ENCODE measurements around the gene BEST3.

DNA sequence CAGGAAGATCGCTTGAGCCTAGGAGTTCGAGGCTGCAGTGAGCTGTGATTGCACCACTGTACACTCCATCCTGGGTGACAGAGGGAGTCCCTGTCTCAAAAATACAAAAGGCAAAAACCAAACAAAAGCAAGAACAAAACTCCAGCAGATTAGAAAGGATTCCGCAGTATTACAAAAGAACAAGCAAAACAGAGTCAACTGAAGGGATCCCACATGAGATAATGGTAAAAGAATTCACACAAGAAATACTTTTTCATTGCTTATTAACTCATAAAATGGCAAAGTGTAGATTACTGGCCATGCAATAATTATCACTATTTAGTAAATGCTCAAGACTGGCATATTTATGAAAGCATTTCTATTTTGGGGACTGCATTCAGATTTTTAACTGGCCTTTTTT lies 35.4 kb downstream of the BEST3 start:
- TF ChIP-seq, protein P1, sequence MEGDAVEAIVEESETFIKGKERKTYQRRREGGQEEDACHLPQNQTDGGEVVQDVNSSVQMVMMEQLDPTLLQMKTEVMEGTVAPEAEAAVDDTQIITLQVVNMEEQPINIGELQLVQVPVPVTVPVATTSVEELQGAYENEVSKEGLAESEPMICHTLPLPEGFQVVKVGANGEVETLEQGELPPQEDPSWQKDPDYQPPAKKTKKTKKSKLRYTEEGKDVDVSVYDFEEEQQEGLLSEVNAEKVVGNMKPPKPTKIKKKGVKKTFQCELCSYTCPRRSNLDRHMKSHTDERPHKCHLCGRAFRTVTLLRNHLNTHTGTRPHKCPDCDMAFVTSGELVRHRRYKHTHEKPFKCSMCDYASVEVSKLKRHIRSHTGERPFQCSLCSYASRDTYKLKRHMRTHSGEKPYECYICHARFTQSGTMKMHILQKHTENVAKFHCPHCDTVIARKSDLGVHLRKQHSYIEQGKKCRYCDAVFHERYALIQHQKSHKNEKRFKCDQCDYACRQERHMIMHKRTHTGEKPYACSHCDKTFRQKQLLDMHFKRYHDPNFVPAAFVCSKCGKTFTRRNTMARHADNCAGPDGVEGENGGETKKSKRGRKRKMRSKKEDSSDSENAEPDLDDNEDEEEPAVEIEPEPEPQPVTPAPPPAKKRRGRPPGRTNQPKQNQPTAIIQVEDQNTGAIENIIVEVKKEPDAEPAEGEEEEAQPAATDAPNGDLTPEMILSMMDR (IDR thresholded peaks at IDR 0.05 in 2 of 3, conservative IDR thresholded peaks at IDR 0.05 in 1 of 3; ENCODE audit: borderline replicate concordance in 1 of 3, insufficient read depth in 1 of 3, low read depth in 2 of 3, low read length in 2 of 3), result no peak
- TF ChIP-seq POLR2A (IDR thresholded peaks at IDR 0.05; ENCODE audit: borderline replicate concordance, extremely low read depth, insufficient read depth, insufficient read length), result no peak
- TF ChIP-seq, protein P2, sequence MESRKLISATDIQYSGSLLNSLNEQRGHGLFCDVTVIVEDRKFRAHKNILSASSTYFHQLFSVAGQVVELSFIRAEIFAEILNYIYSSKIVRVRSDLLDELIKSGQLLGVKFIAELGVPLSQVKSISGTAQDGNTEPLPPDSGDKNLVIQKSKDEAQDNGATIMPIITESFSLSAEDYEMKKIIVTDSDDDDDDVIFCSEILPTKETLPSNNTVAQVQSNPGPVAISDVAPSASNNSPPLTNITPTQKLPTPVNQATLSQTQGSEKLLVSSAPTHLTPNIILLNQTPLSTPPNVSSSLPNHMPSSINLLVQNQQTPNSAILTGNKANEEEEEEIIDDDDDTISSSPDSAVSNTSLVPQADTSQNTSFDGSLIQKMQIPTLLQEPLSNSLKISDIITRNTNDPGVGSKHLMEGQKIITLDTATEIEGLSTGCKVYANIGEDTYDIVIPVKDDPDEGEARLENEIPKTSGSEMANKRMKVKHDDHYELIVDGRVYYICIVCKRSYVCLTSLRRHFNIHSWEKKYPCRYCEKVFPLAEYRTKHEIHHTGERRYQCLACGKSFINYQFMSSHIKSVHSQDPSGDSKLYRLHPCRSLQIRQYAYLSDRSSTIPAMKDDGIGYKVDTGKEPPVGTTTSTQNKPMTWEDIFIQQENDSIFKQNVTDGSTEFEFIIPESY (IDR thresholded peaks at IDR 0.05; ENCODE audit: extremely low read depth, insufficient replicate concordance, low read length), result no peak
- TF ChIP-seq ZFX (IDR thresholded peaks at IDR 0.05), result no peak
- no peak for TF ChIP-seq RAD21 (IDR thresholded peaks at IDR 0.05; ENCODE audit: low read depth)
- TF ChIP-seq CEBPB (IDR thresholded peaks at IDR 0.05; ENCODE audit: low read depth), result no peak
- TF ChIP-seq POLR2AphosphoS5 (IDR thresholded peaks at IDR 0.05; ENCODE audit: low read depth, low read length), result no peak
